Measurements from ENCODE around the gene CIART.
"Not testable (repeated sequence)": the region's sequence is repeated elsewhere in the genome, so short reads cannot be mapped to it uniquely, and the experiment has no call there.

CIART gene

DNA sequence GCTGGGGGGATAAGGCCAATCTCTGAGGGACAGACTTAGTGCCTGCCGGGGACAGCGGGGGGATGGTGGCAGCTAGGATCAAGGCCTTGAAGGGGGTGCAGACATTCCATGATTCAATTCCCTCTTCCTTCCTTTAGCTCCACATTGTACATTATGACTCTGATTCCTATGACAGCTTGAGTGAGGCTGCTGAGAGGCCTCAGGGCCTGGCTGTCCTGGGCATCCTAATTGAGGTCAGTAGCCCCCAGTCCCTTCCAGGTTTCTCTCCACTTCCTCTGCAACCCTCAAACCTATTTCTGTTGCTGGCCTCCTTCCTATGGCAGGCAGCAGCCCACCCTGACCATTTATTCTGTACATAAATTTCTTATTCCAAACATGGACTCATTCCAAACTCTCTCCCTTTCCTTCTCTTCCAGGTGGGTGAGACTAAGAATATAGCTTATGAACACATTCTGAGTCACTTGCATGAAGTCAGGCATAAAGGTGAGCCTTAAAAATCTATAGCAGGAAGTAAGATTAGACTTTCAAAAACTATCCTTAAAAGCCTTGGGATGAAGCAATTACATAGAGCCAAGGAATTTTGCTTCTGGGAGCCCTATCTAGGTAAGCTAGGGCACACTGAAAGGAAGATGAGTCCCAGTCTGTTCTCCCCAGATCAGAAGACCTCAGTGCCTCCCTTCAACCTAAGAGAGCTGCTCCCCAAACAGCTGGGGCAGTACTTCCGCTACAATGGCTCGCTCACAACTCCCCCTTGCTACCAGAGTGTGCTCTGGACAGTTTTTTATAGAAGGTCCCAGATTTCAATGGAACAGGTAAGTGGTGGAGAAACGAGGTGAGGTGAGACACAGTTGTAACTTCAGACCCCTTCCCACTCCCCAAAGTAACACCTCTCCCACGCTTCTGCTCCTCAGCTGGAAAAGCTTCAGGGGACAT lies 19.7 kb upstream of the CIART start:
- no peak for DNase-seq

- DNase-seq: no peak
Observed at GRCh38 chr1:150263549-150263948, 18.8 kb upstream of the CIART start.

DNA sequence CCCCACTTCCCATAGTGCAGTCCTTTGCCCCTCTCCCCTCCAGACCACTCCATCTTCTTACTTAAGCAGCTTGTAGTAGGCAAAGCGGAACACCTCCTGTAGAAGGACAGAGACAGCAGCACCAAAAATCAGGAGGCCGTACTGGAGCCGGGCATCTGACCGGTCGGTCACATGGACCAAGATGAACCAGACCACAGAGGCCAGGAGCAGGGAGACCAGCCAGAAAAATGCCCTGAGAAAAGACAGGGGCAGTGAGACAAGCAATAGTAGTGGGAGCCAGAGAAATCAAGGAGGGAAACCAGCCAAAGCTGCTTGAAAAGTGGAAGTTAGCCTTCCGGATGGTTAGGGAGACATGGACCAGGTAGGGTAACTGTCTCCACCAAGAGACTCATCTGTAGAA lies 14.5 kb upstream of the CIART start:
- no peak for DNase-seq

- no peak for DNase-seq
Observed at GRCh38 chr1:150268340-150268704, 14.0 kb upstream of the CIART start.

- peak; percentile 74 to 89 for DNase-seq
Observed at GRCh38 chr1:150268705-150269403, 13.5 kb upstream of the CIART start, which contains the start of gene APH1A. Gene APH1A, minus strand, starts transcription at chr1:150269016. Its CDS starts 206 bp downstream, at chr1:150268810.

DNA sequence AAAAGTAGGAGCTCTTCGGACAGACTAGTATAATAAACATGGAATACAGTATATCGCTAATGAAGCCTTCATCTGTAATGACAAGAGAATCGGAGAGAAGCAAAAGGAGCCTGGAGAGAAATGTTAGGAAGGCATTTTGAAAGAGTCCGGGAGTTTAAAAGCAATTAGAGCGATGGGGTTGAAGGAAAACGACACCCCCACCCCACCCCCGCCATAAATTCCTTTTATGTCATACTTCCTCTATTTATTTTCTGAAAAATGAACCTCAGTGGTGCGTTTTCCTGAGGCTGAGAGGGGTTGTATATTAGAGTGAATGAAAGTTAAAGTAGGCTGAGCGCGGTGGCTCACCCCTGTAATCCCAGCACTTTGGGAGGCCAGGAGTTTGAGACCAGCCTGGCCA lies 12.9 kb upstream of the CIART start:
- DNase-seq: no peak

GRCh38 chr1:150271291-150271959 lies 10.9 kb upstream of the CIART start:
- no peak for DNase-seq

GRCh38 chr1:150273311-150273710 lies 9.0 kb upstream of the CIART start:
- DNase-seq: no peak

DNA sequence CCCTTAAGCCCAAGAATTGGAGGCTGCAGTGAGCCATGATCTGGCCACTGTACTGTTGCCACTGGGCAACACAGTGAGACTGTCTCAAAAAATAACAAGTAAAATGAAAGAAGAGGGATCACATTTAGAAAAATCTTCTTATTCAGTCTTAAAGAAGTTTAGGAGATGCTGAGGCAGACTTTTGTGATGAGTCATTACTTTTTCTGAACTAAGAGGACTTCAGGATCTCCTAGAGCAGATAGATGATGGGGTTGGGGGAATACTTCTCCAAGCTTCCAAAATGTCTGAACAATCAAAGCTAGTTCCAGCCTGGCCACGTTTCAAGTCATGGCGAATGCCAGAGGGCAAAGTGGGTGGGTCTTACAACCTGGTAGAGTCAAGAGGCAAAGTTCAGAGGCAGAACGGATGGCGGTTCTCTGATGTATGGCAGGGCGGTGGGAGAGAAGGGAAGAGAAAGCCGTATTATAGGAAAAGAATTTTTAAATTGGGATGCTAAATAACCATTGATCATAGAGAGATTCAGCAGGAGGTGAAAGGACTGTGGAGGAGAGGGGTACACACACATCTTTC lies 2.1 kb upstream of the CIART start:
- no peak for DNase-seq

DNA sequence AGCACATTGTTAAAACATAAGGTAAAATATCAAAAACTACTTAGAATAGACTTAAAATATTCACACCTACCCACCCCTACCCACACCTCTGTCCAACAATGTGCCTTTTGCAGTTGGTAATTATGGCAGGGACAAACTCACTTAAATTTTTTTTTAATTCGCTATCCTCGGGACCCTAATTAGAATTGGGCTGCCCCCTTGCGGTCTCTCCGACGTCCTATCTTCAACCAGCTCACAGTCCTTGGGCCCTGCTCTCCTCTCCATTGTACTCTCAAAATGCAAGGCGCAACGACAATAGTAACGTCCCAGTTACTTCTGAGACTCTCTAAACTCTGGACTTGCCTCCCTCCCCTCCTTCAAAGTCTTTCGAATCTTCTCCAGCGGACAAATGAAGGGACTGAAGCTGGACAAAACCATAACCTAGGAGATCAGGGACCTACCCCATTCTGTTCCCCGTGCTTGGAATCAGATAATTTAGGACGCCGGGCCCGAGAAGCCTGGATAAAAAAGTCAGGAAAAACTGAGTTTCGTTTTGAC lies 1.1 kb upstream of the CIART start:
- DNase-seq: peak in 1 of 2 experiments; percentile 49

DNA sequence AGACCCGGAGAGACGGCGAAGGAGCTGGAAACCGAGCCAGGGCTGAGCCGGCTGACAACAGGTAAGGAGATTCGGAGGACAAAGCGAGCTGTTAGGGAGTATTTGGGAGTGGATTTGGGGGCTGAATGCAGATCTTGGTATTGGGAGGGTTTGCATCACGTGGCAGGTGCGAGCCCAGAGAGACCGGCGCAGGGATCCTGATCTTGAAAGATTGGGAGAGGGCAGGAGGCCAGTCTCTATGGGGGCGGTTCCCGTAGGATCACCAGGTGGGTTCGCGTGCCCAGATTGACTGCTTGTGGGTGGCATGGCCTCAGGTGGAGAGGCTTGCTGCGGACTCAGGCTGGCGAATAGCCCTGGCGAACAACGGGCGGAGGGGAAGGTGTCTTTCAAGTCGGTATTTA lies 204 bp downstream of the CIART start:
- DNase-seq: no peak

DNA sequence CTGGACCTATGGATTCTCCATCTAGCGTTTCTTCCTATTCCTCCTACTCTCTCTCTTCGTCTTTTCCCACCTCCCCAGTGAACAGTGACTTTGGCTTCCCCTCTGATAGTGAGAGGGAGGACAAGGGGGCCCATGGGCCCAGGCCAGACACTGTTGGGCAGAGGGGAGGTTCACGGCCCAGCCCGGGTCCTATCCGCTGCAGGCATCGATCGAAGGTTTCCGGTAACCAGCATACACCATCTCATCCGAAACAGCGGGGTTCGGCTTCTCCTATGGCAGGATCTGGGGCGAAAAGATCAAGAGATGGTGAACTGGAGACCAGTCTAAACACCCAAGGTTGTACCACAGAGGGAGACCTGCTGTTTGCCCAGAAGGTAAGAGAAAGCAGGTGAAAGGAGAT lies 906 bp downstream of the CIART start:
- DNase-seq: no peak

DNA sequence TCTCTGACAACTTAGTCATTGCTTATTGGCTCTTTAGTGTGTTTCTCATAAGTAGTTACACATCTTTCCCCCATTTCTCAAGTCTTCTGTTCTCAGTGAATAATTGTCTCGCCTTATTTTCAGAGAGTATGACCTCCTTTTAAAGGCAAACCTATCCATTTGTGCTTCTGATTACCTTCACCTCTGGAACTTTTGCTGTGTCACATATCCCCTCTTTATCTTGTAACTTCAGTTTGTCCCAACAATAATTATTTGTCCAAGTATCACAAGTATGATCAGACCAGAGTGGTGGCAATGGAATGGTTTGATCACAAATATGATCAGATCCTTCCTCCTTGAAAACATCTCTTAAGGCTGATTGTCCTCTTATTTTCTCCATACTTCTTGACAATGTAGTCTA lies 6.0 kb downstream of the CIART start:
- no peak for DNase-seq

GRCh38 chr1:150288822-150289221 lies 6.5 kb downstream of the CIART start:
- no peak for DNase-seq

GRCh38 chr1:150293433-150294253 lies 11.3 kb downstream of the CIART start, which contains the start of gene MRPS21:
Gene MRPS21, plus strand, starts transcription at chr1:150293861. Its CDS starts 506 bp downstream, at chr1:150294367.
- DNase-seq: peak; percentile 60 to 81

GRCh38 chr1:150295476-150295875 lies 13.1 kb downstream of the CIART start:
- DNase-seq: no peak

DNA sequence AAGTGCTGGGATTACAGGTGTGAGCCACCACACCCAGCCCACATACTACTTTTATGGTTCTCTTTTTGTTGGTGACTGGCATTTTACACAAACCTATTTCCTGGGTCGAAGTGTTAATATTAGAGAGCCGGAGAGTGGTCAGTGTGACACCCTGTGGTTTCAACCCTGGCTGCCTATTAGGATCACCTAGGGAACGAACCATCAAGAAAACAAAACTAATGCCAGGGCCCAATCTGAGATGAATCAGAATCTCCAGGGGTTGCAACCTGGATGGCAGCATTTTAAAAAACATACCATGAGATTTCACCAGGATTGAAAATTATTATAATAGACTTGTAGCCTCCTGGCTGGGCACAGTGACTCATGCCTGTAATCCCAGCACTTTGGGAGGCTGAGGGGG lies 17.4 kb downstream of the CIART start:
- DNase-seq: no peak

GRCh38 chr1:150302338-150302737 lies 20.0 kb downstream of the CIART start:
- no peak for DNase-seq

GRCh38 chr1:150302902-150303301 lies 20.5 kb downstream of the CIART start:
- DNase-seq: no peak

GRCh38 chr1:150308585-150308984 lies 26.2 kb downstream of the CIART start:
- DNase-seq: not testable (repeated sequence)

- no peak for DNase-seq
Observed at GRCh38 chr1:150309758-150310508, 27.6 kb downstream of the CIART start.

All from SW 1271 (cell line).